Measurements from ENCODE around the gene ALPG. TPM values are rescaled to one million over a fixed set of nuclear protein-coding genes. Genes with fewer than 3 reads are reported as not detected.
"Not testable (repeated sequence)": the region's sequence is repeated elsewhere in the genome, so short reads cannot be mapped to it uniquely, and the experiment has no call there.

The ALPG gene
- total RNA-seq, 1 donor from 2014 or later: not detected

DNA sequence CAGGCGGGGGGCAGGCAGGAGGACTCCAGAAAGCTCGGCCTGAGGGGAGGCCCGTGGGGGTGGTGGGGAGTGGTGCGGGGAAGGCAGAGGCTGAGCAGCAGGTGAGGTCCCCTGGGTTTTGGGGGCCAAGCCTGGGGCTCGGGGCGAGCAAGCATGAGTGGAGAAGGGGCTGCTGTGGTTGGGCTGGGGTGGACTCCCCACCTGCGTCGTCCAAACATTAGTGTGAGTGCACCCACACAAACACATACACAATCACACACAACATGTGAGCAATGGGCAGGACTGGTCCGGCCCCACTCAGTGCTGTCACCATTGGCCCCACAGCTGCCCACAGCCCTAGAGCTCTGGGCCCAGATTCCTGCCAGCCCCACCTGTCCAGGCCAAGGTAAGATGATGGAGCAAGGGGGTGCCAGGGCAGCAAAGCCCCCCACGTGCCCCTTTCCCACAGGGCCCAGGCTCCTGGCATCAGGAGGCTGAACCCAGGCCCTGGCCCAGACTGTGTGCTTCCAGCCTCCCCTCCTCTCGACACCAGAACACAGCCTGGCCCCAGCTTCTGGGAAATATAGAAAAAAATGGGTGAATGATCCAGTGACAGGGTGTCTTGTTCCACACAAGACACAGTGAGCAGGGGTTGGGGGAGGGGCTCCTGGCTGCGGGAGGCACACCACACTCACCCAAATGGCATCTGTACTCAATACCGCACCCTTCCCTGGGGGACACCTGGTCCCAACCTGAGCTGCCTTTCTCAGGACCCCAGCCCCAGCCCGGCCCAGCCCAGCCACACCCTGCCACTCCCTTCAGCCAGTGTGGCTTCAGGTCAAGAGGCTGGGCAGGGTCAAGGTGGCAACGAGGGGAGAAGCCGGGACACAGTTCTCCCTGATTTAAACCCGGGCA is 28.6 kb upstream of the ALPG start:
- Mint-ChIP-seq H3K4me3 (ENCODE audit: unreplicated experiment) (no peak overlapping the region), H3K36me3 (ENCODE audit: low read depth) (no peaks in the 10 kb centered on the region), H3K27me3 (ENCODE audit: low read depth) (peaks cover 11% of the 10 kb centered on the region), H3K4me1 (ENCODE audit: low read depth) (no peaks in the 10 kb centered on the region), H3K9me3 (ENCODE audit: low read depth) (no peaks in the 10 kb centered on the region), H3K27ac (ENCODE audit: unreplicated experiment) (no peak overlapping the region)
- no peak for TF ChIP-seq CTCF (IDR thresholded peaks at IDR 0.05)
- DNase-seq (ENCODE audit: low spot score): peak; percentile 75

DNA sequence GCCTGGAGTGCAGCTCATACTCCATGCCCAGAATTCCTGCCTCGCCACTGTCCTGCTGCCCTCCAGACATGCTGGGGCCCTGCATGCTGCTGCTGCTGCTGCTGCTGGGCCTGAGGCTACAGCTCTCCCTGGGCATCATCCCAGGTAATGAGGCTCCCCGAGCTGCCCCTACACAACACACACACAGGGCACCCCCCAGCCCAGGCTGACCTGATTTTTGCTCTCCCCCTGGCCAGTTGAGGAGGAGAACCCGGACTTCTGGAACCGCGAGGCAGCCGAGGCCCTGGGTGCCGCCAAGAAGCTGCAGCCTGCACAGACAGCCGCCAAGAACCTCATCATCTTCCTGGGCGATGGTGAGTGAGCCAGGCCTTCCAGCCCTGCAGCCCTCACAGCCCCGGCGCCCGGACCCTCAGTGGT is 27.9 kb upstream of the ALPG start, which contains the start of gene ALPP:
Gene ALPP (plus strand): TSS at position 17 of the 417 bp plus-strand sequence. CDS start 52 bp downstream, at position 69.
- DNase-seq (ENCODE audit: low spot score): peak; percentile 73
- H3K4me3 Mint-ChIP-seq (ENCODE audit: unreplicated experiment): not testable (repeated sequence)
- H3K27me3 Mint-ChIP-seq (ENCODE audit: low read depth): peaks cover 11% of the 10 kb centered on the region

GRCh38 chr2:232379610-232380590 is 26.7 kb upstream of the ALPG start:
- not testable (repeated sequence) for H3K4me1 Mint-ChIP-seq (ENCODE audit: low read depth); H3K27ac Mint-ChIP-seq (ENCODE audit: unreplicated experiment); H3K9me3 Mint-ChIP-seq (ENCODE audit: low read depth); H3K4me3 Mint-ChIP-seq (ENCODE audit: unreplicated experiment); H3K36me3 Mint-ChIP-seq (ENCODE audit: low read depth)
- peak; percentile 68 for DNase-seq (ENCODE audit: low spot score)
- H3K27me3 Mint-ChIP-seq (ENCODE audit: low read depth): peaks cover 11% of the 10 kb centered on the region

More for the DNA sequence above, 27.9 kb upstream of the ALPG start, which contains the start of gene ALPP:
- H3K4me1 Mint-ChIP-seq (ENCODE audit: low read depth); H3K36me3 Mint-ChIP-seq (ENCODE audit: low read depth); H3K9me3 Mint-ChIP-seq (ENCODE audit: low read depth); H3K27ac Mint-ChIP-seq (ENCODE audit: unreplicated experiment): not testable (repeated sequence)

GRCh38 chr2:232381204-232382031 is 25.2 kb upstream of the ALPG start:
- DNase-seq (ENCODE audit: low spot score): peak; percentile 72
- H3K27me3 Mint-ChIP-seq (ENCODE audit: low read depth): peaks cover 15% of the 10 kb centered on the region
- not testable (repeated sequence) for H3K36me3 Mint-ChIP-seq (ENCODE audit: low read depth); H3K4me3 Mint-ChIP-seq (ENCODE audit: unreplicated experiment); H3K9me3 Mint-ChIP-seq (ENCODE audit: low read depth); H3K27ac Mint-ChIP-seq (ENCODE audit: unreplicated experiment)
- peaks cover 13% of the 10 kb centered on the region for H3K4me1 Mint-ChIP-seq (ENCODE audit: low read depth)

DNA sequence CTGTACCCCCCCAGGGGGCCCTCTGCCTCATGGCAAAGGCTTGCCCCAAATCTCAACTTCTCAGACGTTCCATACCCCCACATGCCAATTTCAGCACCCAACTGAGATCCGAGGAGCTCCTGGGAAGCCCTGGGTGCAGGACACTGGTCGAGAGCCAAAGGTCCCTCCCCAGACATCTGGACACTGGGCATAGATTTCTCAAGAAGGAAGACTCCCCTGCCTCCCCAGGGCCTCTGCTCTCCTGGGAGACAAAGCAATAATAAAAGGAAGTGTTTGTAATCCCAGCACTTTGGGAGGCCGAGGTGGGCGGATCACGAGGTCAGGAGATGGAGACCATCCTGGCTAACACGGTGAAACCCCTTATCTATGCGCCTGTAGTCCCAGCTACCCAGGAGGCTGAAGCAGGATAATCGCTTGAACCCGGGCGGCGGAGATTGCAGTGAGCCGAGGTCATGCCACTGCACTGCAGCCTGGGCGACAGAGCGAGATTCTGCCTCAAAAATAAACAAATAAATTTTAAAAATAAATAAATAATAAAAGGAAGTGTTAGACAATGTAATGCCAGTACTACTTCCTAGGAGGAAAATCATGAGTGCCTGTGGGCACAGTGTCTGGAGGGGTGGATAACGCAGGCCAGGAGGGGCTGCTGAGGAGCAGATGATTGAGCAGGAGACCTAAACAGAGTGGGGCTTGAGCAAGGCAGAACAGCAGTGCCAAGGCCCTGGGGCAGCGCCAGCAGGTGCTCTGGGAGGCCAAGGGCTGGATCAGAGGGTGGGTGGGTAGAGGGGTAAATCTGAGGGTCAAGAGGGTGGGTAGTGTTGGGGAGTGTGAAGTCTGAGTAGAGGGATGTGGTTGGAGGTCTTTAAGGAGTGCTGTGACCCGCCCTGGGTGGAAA is 24.1 kb upstream of the ALPG start:
- H3K4me3 Mint-ChIP-seq (ENCODE audit: unreplicated experiment): no peak overlapping the region
- DNase-seq (ENCODE audit: low spot score): peak; percentile 47
- peaks cover 14% of the 10 kb centered on the region for H3K27me3 Mint-ChIP-seq (ENCODE audit: low read depth)
- H3K27ac Mint-ChIP-seq (ENCODE audit: unreplicated experiment): no peak overlapping the region
- H3K9me3 Mint-ChIP-seq (ENCODE audit: low read depth): no peaks in the 10 kb centered on the region
- peaks cover 18% of the 10 kb centered on the region for H3K4me1 Mint-ChIP-seq (ENCODE audit: low read depth)
- H3K36me3 Mint-ChIP-seq (ENCODE audit: low read depth): no peaks in the 10 kb centered on the region
- TF ChIP-seq CTCF (IDR thresholded peaks at IDR 0.05): no peak

All from chondrocyte (in vitro differentiated cells).